ENCODE data around the gene SMCR8. TPM values are rescaled to one million over a fixed set of nuclear protein-coding genes. Genes with fewer than 3 reads are reported as not detected.
"Not testable (repeated sequence)": the region's sequence is repeated elsewhere in the genome, so short reads cannot be mapped to it uniquely, and the experiment has no call there.

The SMCR8 gene
- total RNA-seq, 1 donor from 2014 or later = 8.9 TPM

GRCh38 chr17:18281788-18282187 lies 33.3 kb upstream of the SMCR8 start:
- H4K20me1 ChIP-seq (ENCODE audit: low read depth) = peaks cover 4% of the 10 kb centered on the region
- H3K9ac ChIP-seq = no peak overlapping the region
- no peaks in the 10 kb centered on the region for H3K4me1 Mint-ChIP-seq
- no peaks in the 10 kb centered on the region for H3K9me3 Mint-ChIP-seq
- no peak overlapping the region for H3K27ac Mint-ChIP-seq
- no peaks in the 10 kb centered on the region for H3F3A ChIP-seq (ENCODE audit: low read depth)
- peaks cover 2% of the 10 kb centered on the region for H3K27me3 Mint-ChIP-seq (ENCODE audit: insufficient read depth, low read depth)
- TF ChIP-seq EZH2phosphoT487 (IDR thresholded peaks at IDR 0.05) = no peak
- TF ChIP-seq, protein P1, sequence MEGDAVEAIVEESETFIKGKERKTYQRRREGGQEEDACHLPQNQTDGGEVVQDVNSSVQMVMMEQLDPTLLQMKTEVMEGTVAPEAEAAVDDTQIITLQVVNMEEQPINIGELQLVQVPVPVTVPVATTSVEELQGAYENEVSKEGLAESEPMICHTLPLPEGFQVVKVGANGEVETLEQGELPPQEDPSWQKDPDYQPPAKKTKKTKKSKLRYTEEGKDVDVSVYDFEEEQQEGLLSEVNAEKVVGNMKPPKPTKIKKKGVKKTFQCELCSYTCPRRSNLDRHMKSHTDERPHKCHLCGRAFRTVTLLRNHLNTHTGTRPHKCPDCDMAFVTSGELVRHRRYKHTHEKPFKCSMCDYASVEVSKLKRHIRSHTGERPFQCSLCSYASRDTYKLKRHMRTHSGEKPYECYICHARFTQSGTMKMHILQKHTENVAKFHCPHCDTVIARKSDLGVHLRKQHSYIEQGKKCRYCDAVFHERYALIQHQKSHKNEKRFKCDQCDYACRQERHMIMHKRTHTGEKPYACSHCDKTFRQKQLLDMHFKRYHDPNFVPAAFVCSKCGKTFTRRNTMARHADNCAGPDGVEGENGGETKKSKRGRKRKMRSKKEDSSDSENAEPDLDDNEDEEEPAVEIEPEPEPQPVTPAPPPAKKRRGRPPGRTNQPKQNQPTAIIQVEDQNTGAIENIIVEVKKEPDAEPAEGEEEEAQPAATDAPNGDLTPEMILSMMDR (IDR thresholded peaks at IDR 0.05) = no peak
- no peak for TF ChIP-seq EZH2 (IDR thresholded peaks at IDR 0.05)
- no peaks in the 10 kb centered on the region for H3K4me1 ChIP-seq
- H3K36me3 ChIP-seq = peaks cover 6% of the 10 kb centered on the region
- no peak overlapping the region for H2AFZ ChIP-seq (replicated peaks)
- no peak for DNase-seq (ENCODE audit: low spot score)
- no peaks in the 10 kb centered on the region for H3K9me3 ChIP-seq (ENCODE audit: low read depth)
- H3K79me2 ChIP-seq (ENCODE audit: low read depth) = no peaks in the 10 kb centered on the region
- H3K36me3 Mint-ChIP-seq = peaks cover 36% of the 10 kb centered on the region
- no peak overlapping the region for H3K27ac ChIP-seq
- H3K4me3 Mint-ChIP-seq = no peak overlapping the region
- H3K4me2 ChIP-seq = no peak overlapping the region
- no peak overlapping the region for H3K4me3 ChIP-seq
- H3K27me3 ChIP-seq = no peaks in the 10 kb centered on the region

DNA sequence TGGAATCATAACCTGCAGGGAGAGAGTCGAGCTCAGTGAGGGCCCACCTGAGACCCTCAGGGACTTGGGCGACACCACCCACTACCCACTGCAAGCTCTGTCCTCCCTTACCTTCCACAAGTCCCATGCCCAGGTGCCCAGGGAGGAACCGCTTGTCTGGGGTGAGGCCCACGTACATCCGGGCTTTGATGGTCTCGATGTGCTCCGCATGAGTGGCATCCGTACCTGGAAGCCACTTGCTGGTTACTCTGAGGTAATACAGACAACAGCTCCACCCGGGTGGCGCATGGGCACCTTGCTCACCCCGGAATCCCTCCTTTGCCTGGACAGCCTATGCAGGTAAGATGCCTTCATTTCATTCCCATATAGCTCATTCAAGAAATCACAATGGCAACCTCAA lies 29.8 kb upstream of the SMCR8 start:
- TF ChIP-seq EZH2 (IDR thresholded peaks at IDR 0.05) = no peak
- TF ChIP-seq EZH2phosphoT487 (IDR thresholded peaks at IDR 0.05) = no peak
- TF ChIP-seq, protein P1 (IDR thresholded peaks at IDR 0.05) = no peak
- Histone ChIP-seq H3K4me2 (no peak overlapping the region), H3K4me3 (no peak overlapping the region), H4K20me1 (ENCODE audit: low read depth) (peaks cover 2% of the 10 kb centered on the region), H3K9me3 (ENCODE audit: low read depth) (no peaks in the 10 kb centered on the region), H3K4me1 (no peaks in the 10 kb centered on the region), H2AFZ (replicated peaks) (no peak overlapping the region), H3F3A (ENCODE audit: low read depth) (no peaks in the 10 kb centered on the region), H3K27ac (no peak overlapping the region), H3K79me2 (ENCODE audit: low read depth) (no peaks in the 10 kb centered on the region), H3K9ac (no peak overlapping the region), H3K27me3 (no peaks in the 10 kb centered on the region), H3K36me3 (peaks cover 10% of the 10 kb centered on the region)
- H3K36me3 Mint-ChIP-seq = peaks cover 41% of the 10 kb centered on the region
- H3K4me1 Mint-ChIP-seq = no peaks in the 10 kb centered on the region
- no peak for DNase-seq (ENCODE audit: low spot score)
- no peak overlapping the region for H3K4me3 Mint-ChIP-seq
- no peak overlapping the region for H3K27ac Mint-ChIP-seq
- H3K9me3 Mint-ChIP-seq = no peaks in the 10 kb centered on the region
- H3K27me3 Mint-ChIP-seq (ENCODE audit: insufficient read depth, low read depth) = peaks cover 3% of the 10 kb centered on the region

GRCh38 chr17:18291718-18292540 lies 23.2 kb upstream of the SMCR8 start:
- H3K36me3 Mint-ChIP-seq = peaks cover 36% of the 10 kb centered on the region
- Histone ChIP-seq H3K27ac (no peak overlapping the region), H3K27me3 (no peaks in the 10 kb centered on the region), H3K79me2 (ENCODE audit: low read depth) (no peaks in the 10 kb centered on the region), H3F3A (ENCODE audit: low read depth) (no peaks in the 10 kb centered on the region), H3K4me2 (no peak overlapping the region), H4K20me1 (ENCODE audit: low read depth) (no peaks in the 10 kb centered on the region), H3K4me1 (no peaks in the 10 kb centered on the region), H3K36me3 (peaks cover 4% of the 10 kb centered on the region), H3K9ac (no peak overlapping the region), H3K9me3 (ENCODE audit: low read depth) (no peaks in the 10 kb centered on the region), H2AFZ (replicated peaks) (no peak overlapping the region), H3K4me3 (no peak overlapping the region)
- H3K27me3 Mint-ChIP-seq (ENCODE audit: insufficient read depth, low read depth) = peaks cover 2% of the 10 kb centered on the region
- no peak overlapping the region for H3K4me3 Mint-ChIP-seq
- TF ChIP-seq, protein P1 (IDR thresholded peaks at IDR 0.05) = no peak
- no peak for TF ChIP-seq EZH2phosphoT487 (IDR thresholded peaks at IDR 0.05)
- TF ChIP-seq EZH2 (IDR thresholded peaks at IDR 0.05) = no peak
- DNase-seq (ENCODE audit: low spot score) = no peak
- H3K4me1 Mint-ChIP-seq = no peaks in the 10 kb centered on the region
- H3K9me3 Mint-ChIP-seq = no peaks in the 10 kb centered on the region
- no peak overlapping the region for H3K27ac Mint-ChIP-seq

DNA sequence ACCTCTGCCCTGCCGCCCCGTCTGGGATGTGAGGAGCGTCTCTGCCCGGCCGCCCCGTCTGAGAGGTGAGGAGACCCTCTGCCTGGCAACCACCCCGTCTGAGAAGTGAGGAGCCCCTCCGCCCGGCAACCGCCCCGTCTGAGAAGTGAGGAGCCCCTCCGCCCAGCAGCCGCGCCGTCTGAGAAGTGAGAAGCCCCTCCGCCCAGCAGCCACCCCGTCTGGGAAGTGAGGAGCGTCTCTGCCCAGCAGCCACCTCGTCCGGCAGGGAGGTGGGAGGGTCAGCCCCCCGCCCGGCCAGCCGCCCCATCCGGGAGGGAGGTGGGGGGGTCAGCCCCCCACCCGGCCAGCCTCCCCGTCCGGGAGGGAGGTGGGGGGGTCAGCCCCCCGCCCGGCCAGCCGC lies 17.0 kb upstream of the SMCR8 start:
- H3K27ac Mint-ChIP-seq; H4K20me1 ChIP-seq (ENCODE audit: low read depth); H3K27ac ChIP-seq; H3K9ac ChIP-seq; H3K4me3 Mint-ChIP-seq; H3K4me1 ChIP-seq; H3K27me3 Mint-ChIP-seq (ENCODE audit: insufficient read depth, low read depth); H3K79me2 ChIP-seq (ENCODE audit: low read depth); H3F3A ChIP-seq (ENCODE audit: low read depth); H3K9me3 ChIP-seq (ENCODE audit: low read depth); H3K9me3 Mint-ChIP-seq; DNase-seq (ENCODE audit: low spot score); H3K27me3 ChIP-seq; H2AFZ ChIP-seq (replicated peaks); H3K4me1 Mint-ChIP-seq; H3K4me2 ChIP-seq; H3K4me3 ChIP-seq: not testable (repeated sequence)
- H3K36me3 ChIP-seq = peaks cover 11% of the 10 kb centered on the region
- peaks cover 28% of the 10 kb centered on the region for H3K36me3 Mint-ChIP-seq
